IMR-90 (cell line): Measurements from ENCODE around the gene CYB5R3. TPM values are rescaled to one million over a fixed set of nuclear protein-coding genes. Genes with fewer than 3 reads are reported as not detected.
"Not testable (repeated sequence)": the region's sequence is repeated elsewhere in the genome, so short reads cannot be mapped to it uniquely, and the experiment has no call there.

ENCODE experiments used
- ATAC-seq: fragments of 200-7000 bp; cut with Tn5 transposase; 2 replicates; pipeline ENCODE4 v1.9.1; 2020; ENCODE audit warnings: low read depth, mild to moderate bottlenecking, moderate library complexity
- BruUV-seq: library from RNA; stranded (reverse); fragments of 400-500 nt; replicated peaks from 2 replicates; lab custom pipeline; 2021; lab: Mats Ljungman, UMichigan
- CTCF ChIA-PET: fragments of 300-600 bp; formaldehyde crosslinking; extraction: SDS; loops from one replicate; lab custom pipeline; 2021; ENCODE audit warnings: antibody characterized with exemption; lab: Yijun Ruan, JAX
- POLR2A ChIA-PET: fragments of 300-600 bp; sonication (Branson Sonifier 250); formaldehyde crosslinking; loops from one replicate; lab custom pipeline; 2022; ENCODE audit warnings: antibody characterized with exemption; ENCODE audit not compliant: unreplicated experiment; lab: Charles Lee
- DNase-seq: peaks from one replicate; pipeline ENCODE4 v3.0.0; 2013
- H2AFZ ChIP-seq: replicated peaks from 2 replicates; pipeline ENCODE3; 2013; ENCODE audit warnings: low read length, mild to moderate bottlenecking; ENCODE audit not compliant: poor library complexity
- H2AK5ac ChIP-seq: 2 replicates; pipeline ENCODE4 v1.6.1; 2013; ENCODE audit warnings: low read depth, low read length, inconsistent platforms
- H2AK9ac ChIP-seq: replicated peaks from 2 replicates; pipeline ENCODE3; 2013; ENCODE audit warnings: mild to moderate bottlenecking, low read depth, low read length, moderate library complexity; ENCODE audit not compliant: poor library complexity
- H2BK120ac ChIP-seq: 2 replicates; pipeline ENCODE4 v1.6.1; 2013; ENCODE audit warnings: low read depth, low read length, inconsistent platforms
- H2BK15ac ChIP-seq: 3 replicates; pipeline ENCODE4 v1.6.1; 2013; ENCODE audit warnings: low read depth, low read length, inconsistent platforms
- H2BK20ac ChIP-seq: 2 replicates; pipeline ENCODE4 v1.6.1; 2013; ENCODE audit warnings: low read depth, mild to moderate bottlenecking, inconsistent platforms, low read length, moderate library complexity
- H2BK5ac ChIP-seq: 2 replicates; pipeline ENCODE4 v1.6.1; 2013; ENCODE audit warnings: mild to moderate bottlenecking, low read depth, low read length, inconsistent platforms; ENCODE audit not compliant: poor library complexity, severe bottlenecking
- H3K14ac ChIP-seq: replicated peaks from 2 replicates; pipeline ENCODE4 v1.6.1; 2013; ENCODE audit warnings: low read depth, low read length, inconsistent platforms
- H3K18ac ChIP-seq: 2 replicates; pipeline ENCODE4 v1.6.1; 2013; ENCODE audit warnings: low read depth, low read length, control low read depth
- H3K23ac ChIP-seq: 2 replicates; pipeline ENCODE4 v1.6.1; 2013; ENCODE audit warnings: low read depth, low read length, inconsistent platforms
- H3K27ac ChIP-seq: 2 replicates; pipeline ENCODE4 v1.5.1; 2013; ENCODE audit warnings: mild to moderate bottlenecking, control low read depth, low read length; ENCODE audit not compliant: insufficient read depth
- H3K27me3 ChIP-seq: 2 replicates; pipeline ENCODE4 v1.6.1; 2013; ENCODE audit warnings: low read length; ENCODE audit not compliant: control insufficient read depth, insufficient read depth
- H3K36me3 ChIP-seq: 2 replicates; pipeline ENCODE4 v1.6.1; 2013; ENCODE audit warnings: low read length, mixed read lengths; ENCODE audit not compliant: control insufficient read depth, insufficient read depth
- H3K4ac ChIP-seq: 2 replicates; pipeline ENCODE4 v1.6.1; 2013; ENCODE audit warnings: low read depth, low read length, inconsistent platforms
- H3K4me1 ChIP-seq: 2 replicates; pipeline ENCODE4 v1.6.1; 2013; ENCODE audit warnings: low read length, mixed read lengths; ENCODE audit not compliant: control insufficient read depth, insufficient read depth
- H3K4me2 ChIP-seq: 2 replicates; pipeline ENCODE4 v1.6.1; 2013; ENCODE audit warnings: low read depth, mild to moderate bottlenecking, control low read depth, low read length, moderate library complexity
- H3K4me3 ChIP-seq: 2 replicates; pipeline ENCODE4 v1.5.1; 2013; ENCODE audit warnings: low read depth, mild to moderate bottlenecking, control low read depth, low read length, moderate library complexity; ENCODE audit not compliant: insufficient read depth
- H3K56ac ChIP-seq: 2 replicates; pipeline ENCODE4 v1.6.1; 2013; ENCODE audit warnings: low read length, inconsistent platforms; ENCODE audit not compliant: insufficient read depth; ENCODE audit errors: extremely low read depth
- H3K79me1 ChIP-seq, 2 experiments: 2 replicates each; pipeline ENCODE4 v1.6.1; 2013; ENCODE audit warnings: low read length in 2 of 2, inconsistent platforms in 1 of 2, low read depth in 1 of 2
- H3K9ac ChIP-seq: 2 replicates; pipeline ENCODE4 v1.6.1; 2013; ENCODE audit warnings: low read depth, low read length, control low read depth
- H3K9me1 ChIP-seq: 2 replicates; pipeline ENCODE4 v1.6.1; 2013; ENCODE audit warnings: low read length, inconsistent platforms; ENCODE audit not compliant: insufficient read depth
- H3K9me3 ChIP-seq: 2 replicates; pipeline ENCODE4 v1.6.1; 2013; ENCODE audit warnings: low read length; ENCODE audit not compliant: control insufficient read depth, insufficient read depth
- H4K20me1 ChIP-seq: 2 replicates; pipeline ENCODE4 v1.6.1; 2013; ENCODE audit warnings: low read length, inconsistent platforms; ENCODE audit not compliant: insufficient read depth
- H4K5ac ChIP-seq: 2 replicates; pipeline ENCODE4 v1.6.1; 2013; ENCODE audit warnings: mild to moderate bottlenecking, low read depth, low read length, control low read depth
- H4K8ac ChIP-seq, 2 experiments: 2 replicates each; pipeline ENCODE4 v1.6.1; 2013; ENCODE audit warnings: low read depth in 2 of 2, low read length in 2 of 2, control low read depth in 1 of 2, inconsistent platforms in 1 of 2
- H4K91ac ChIP-seq: 2 replicates; pipeline ENCODE4 v1.6.1; 2013; ENCODE audit warnings: low read depth, low read length, inconsistent platforms; ENCODE audit not compliant: insufficient read depth
- WGBS, 2 experiments: methylation state at CpG; one replicate each; pipeline versions ENCODE4 v1.1.5 to v1.1.7; 2013; ENCODE audit warnings: missing lambda C conversion rate in 2 of 2; ENCODE audit not compliant: insufficient read length in 1 of 2; ENCODE audit errors: extremely low coverage in 2 of 2; 5-methylcytosine and 5-hydroxymethylcytosine counted together
- dilution Hi-C: fragments of 300-500 bp; cut with HindIII; formaldehyde crosslinking; loops from one replicate; pipeline ENCODE4 v1.14.3; 2018; ENCODE audit warnings: low sequenced_read_pairs; ENCODE audit not compliant: unreplicated experiment
- in situ Hi-C: fragments of 300-500 bp; cut with MboI; formaldehyde crosslinking; loops from 3 replicates; pipeline ENCODE4 v1.14.3; 2019; ENCODE audit warnings: low sequenced_read_pairs, inconsistent platforms, mixed read lengths
- intact Hi-C: fragments of 100-400 bp; cut with micrococcal nuclease; formaldehyde crosslinking; loops from 2 replicates; pipeline ENCODE4 v1.10.0; 2022
- polyA plus RNA-seq, 3 experiments: library from polyadenylated mRNA; depleted of rRNA; stranded (reverse); fragments of >200 nt; gene quantifications; 2 replicates each; pipeline ENCODE4 v1.2.3, GENCODE V29; 2012; ENCODE audit warnings: low replicate concordance in 1 of 3
- total RNA-seq: library from RNA; depleted of rRNA; stranded (reverse); fragments of >200 nt; gene quantifications from 2 replicates; pipeline ENCODE4 v1.2.3, GENCODE V29; 2012

The CYB5R3 gene
- total and polyA plus RNA-seq, 2 of the 4 experiments (the other 2 are of a cell fraction), result 44.1 to 362 TPM

DNA sequence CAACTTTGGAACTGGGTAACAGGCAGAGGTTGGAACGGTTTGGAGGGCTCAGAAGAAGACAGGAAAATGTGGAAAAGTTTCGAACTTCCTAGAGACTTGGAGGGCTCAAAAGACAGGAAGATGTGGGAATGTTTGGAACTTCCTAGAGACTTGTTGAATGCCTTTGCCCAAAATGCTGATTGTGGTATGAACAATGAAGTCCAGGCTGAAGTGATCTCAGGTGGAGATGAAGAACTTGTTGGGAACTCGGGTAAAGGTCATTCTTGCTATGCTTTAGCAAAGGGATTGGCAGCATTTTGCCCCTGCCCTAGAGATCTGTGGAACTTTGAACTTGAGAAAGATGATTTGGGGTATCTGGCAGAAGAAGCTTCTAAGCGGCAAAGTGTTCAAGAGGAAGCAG is 28.7 kb upstream of the CYB5R3 start:
- CTCF ChIA-PET, ATAC-seq: not testable (repeated sequence)
- 100% methylated on average over 3 of the region's 4 CpGs; no CpG with 5 or more reads in 1 of the 2 experiments for WGBS, 2 experiments

More for the DNA sequence above, 28.7 kb upstream of the CYB5R3 start:
- H3K18ac ChIP-seq, H3K27me3 ChIP-seq, H3K4ac ChIP-seq, H3K79me1 ChIP-seq, H2BK20ac ChIP-seq, H2BK120ac ChIP-seq, H3K9ac ChIP-seq, intact Hi-C loops, in situ Hi-C loops, BruUV-seq, H2AFZ ChIP-seq, H3K9me3 ChIP-seq, H2AK9ac ChIP-seq, H2AK5ac ChIP-seq, H3K56ac ChIP-seq, POLR2A ChIA-PET, H3K36me3 ChIP-seq, H4K20me1 ChIP-seq, H4K91ac ChIP-seq, H3K4me2 ChIP-seq, DNase-seq, H4K8ac ChIP-seq, H3K4me3 ChIP-seq, H2BK15ac ChIP-seq, H2BK5ac ChIP-seq, H3K14ac ChIP-seq, H3K4me1 ChIP-seq, dilution Hi-C loops, H4K5ac ChIP-seq, H3K23ac ChIP-seq, H3K27ac ChIP-seq: not testable (repeated sequence)
- peaks cover 15% of the 10 kb centered on the region for H3K9me1 ChIP-seq
